Vagina (tissue), 2 donors: ENCODE measurements around the gene AIFM3. TPM values are rescaled to one million over a fixed set of nuclear protein-coding genes. Genes with fewer than 3 reads are reported as not detected.

Experiments used
- DNase-seq, 2 donors: peaks; one replicate each; pipeline ENCODE4 v3.0.0-alpha.2; 2017; ENCODE audit errors: extremely low spot score in 2 of 2
- H3K27ac ChIP-seq: fragments of 200-600 bp; sonication (generic); one replicate; pipeline ENCODE4 v1.5.1; 2019
- H3K27me3 ChIP-seq: fragments of 200-600 bp; sonication (generic); one replicate; pipeline ENCODE4 v1.5.1; 2019
- H3K36me3 ChIP-seq, 2 donors: fragments of 200-600 bp; sonication (generic); one replicate each; pipeline ENCODE4 v1.5.1; 2017 to 2019
- H3K4me1 ChIP-seq: fragments of 200-600 bp; sonication (generic); one replicate; pipeline ENCODE4 v1.5.1; 2019
- H3K4me3 ChIP-seq, 2 donors: fragments of 200-600 bp; sonication (generic); 1 replicate in 1 of 2; 2 replicates in 1 of 2; pipeline ENCODE4 v1.5.1; 2016 to 2019
- H3K9me3 ChIP-seq: fragments of 200-600 bp; sonication (generic); one replicate; pipeline ENCODE4 v1.5.1; 2019
- CTCF ChIP-seq, 3 experiments: fragments of 450-650 bp in 2 of 3; fragments of 200-600 bp in 1 of 3; sonication (generic) in 1 of 3; IDR thresholded peaks; one replicate each; pipeline ENCODE4 v1.5.1; 2017 to 2019; ENCODE audit warnings: antibody characterized with exemption in 3 of 3, mild to moderate bottlenecking in 2 of 3, moderate library complexity in 2 of 3
- POLR2A ChIP-seq, 2 donors: fragments of 450-650 bp; IDR thresholded peaks; one replicate each; pipeline ENCODE4 v1.6.1; 2017; ENCODE audit warnings: antibody characterized with exemption in 2 of 2, mild to moderate bottlenecking in 2 of 2, moderate library complexity in 2 of 2
- POLR2AphosphoS5 ChIP-seq, 2 donors: sonication (generic); formaldehyde crosslinking; IDR thresholded peaks; one replicate each; pipeline ENCODE4 v1.9.0; 2017; ENCODE audit warnings: antibody characterized with exemption in 2 of 2, mild to moderate bottlenecking in 2 of 2, low read depth in 1 of 2; ENCODE audit not compliant: insufficient read depth in 1 of 2
- intact Hi-C: fragments of 100-400 bp; cut with DNase I; formaldehyde crosslinking; loops from one replicate; pipeline ENCODE4 v1.15.1; 2023
- total RNA-seq: library from RNA; depleted of rRNA; stranded (reverse); fragments of >200 nt; gene quantifications from one replicate; pipeline ENCODE4 v1.2.3, GENCODE V29; 2016

The AIFM3 gene
- total RNA-seq, 1 donor from 2014 or later, result not detected

- intact Hi-C loops, result no loop called here
- Histone ChIP-seq H3K27ac (no peak overlapping the region), H3K4me3 (no peak overlapping the region), H3K9me3 (no peaks in the 10 kb centered on the region), H3K36me3 (no peaks in the 10 kb centered on the region), H3K4me1 (peaks cover 55% of the 10 kb centered on the region), H3K27me3 (no peaks in the 10 kb centered on the region)
- TF ChIP-seq POLR2A (IDR thresholded peaks at IDR 0.05) (no peak), POLR2AphosphoS5 (IDR thresholded peaks at IDR 0.05; ENCODE audit: insufficient read depth in 1 of 2, low read depth in 1 of 2) (no peak)
- no peak for DNase-seq
Observed at GRCh38 chr22:20943104-20943933, 23.7 kb upstream of the AIFM3 start.

- Histone ChIP-seq H3K27me3 (no peaks in the 10 kb centered on the region), H3K27ac (no peak overlapping the region), H3K4me3 (no peak overlapping the region), H3K4me1 (peaks cover 50% of the 10 kb centered on the region), H3K36me3 (no peaks in the 10 kb centered on the region), H3K9me3 (no peaks in the 10 kb centered on the region)
- intact Hi-C loops, result no loop called here
- TF ChIP-seq POLR2A (IDR thresholded peaks at IDR 0.05) (no peak), POLR2AphosphoS5 (IDR thresholded peaks at IDR 0.05; ENCODE audit: insufficient read depth in 1 of 2, low read depth in 1 of 2) (no peak)
- DNase-seq, result no peak
Observed at GRCh38 chr22:20944042-20944441, 23.0 kb upstream of the AIFM3 start.

- intact Hi-C loops, result no loop called here
- no peak overlapping the region for H3K4me3 ChIP-seq
- H3K4me1 ChIP-seq, result peaks cover 41% of the 10 kb centered on the region
Observed at GRCh38 chr22:20945578-20945934, 21.5 kb upstream of the AIFM3 start.

GRCh38 chr22:20946080-20946986, 20.7 kb upstream of the AIFM3 start:
- Histone ChIP-seq H3K4me3 (no peak overlapping the region), H3K27me3 (no peaks in the 10 kb centered on the region), H3K27ac (no peak overlapping the region), H3K9me3 (no peaks in the 10 kb centered on the region), H3K4me1 (peaks cover 35% of the 10 kb centered on the region), H3K36me3 (peaks cover 0 to 18% of the 10 kb centered on the region in 2 donors)
- intact Hi-C loops, result no loop called here
- TF ChIP-seq CTCF (IDR thresholded peaks at IDR 0.05) (no peak), POLR2AphosphoS5 (IDR thresholded peaks at IDR 0.05; ENCODE audit: insufficient read depth in 1 of 2, low read depth in 1 of 2) (no peak), POLR2A (IDR thresholded peaks at IDR 0.05) (no peak)
- no peak for DNase-seq

More at GRCh38 chr22:20945578-20945934, 21.5 kb upstream of the AIFM3 start:
- Histone ChIP-seq H3K36me3 (peaks cover 0 to 10% of the 10 kb centered on the region in 2 donors), H3K9me3 (no peaks in the 10 kb centered on the region), H3K27me3 (no peaks in the 10 kb centered on the region), H3K27ac (no peak overlapping the region)
- TF ChIP-seq CTCF (IDR thresholded peaks at IDR 0.05) (no peak), POLR2A (IDR thresholded peaks at IDR 0.05) (no peak), POLR2AphosphoS5 (IDR thresholded peaks at IDR 0.05; ENCODE audit: insufficient read depth in 1 of 2, low read depth in 1 of 2) (no peak)
- no peak for DNase-seq

GRCh38 chr22:20946991-20947390, 20.1 kb upstream of the AIFM3 start:
- no peaks in the 10 kb centered on the region for H3K27me3 ChIP-seq
- DNase-seq, result no peak
- intact Hi-C loops, result no loop called here
- peaks cover 36% of the 10 kb centered on the region for H3K4me1 ChIP-seq
- no peak overlapping the region for H3K27ac ChIP-seq
- no peak overlapping the region for H3K4me3 ChIP-seq
- peaks cover 0 to 24% of the 10 kb centered on the region in 2 donors for H3K36me3 ChIP-seq
- no peaks in the 10 kb centered on the region for H3K9me3 ChIP-seq
- no peak for TF ChIP-seq CTCF (IDR thresholded peaks at IDR 0.05)
- TF ChIP-seq POLR2A (IDR thresholded peaks at IDR 0.05), result no peak
- TF ChIP-seq POLR2AphosphoS5 (IDR thresholded peaks at IDR 0.05; ENCODE audit: insufficient read depth in 1 of 2, low read depth in 1 of 2), result no peak
